Stimulated activated CD8-positive, alpha-beta memory T cell treated with anti-CD3 and anti-CD28 coated beads, Interleukin-12 subunit alpha, Interleukin-12 subunit beta, amount 100 ng/mL, for 4 hours (primary cell): ENCODE data around the gene JSRP1.

Experiments used
- DNase-seq: peaks from one replicate; pipeline ENCODE4 v3.0.0-alpha.2; 2020; ENCODE audit warnings: low read depth

Gene JSRP1

GRCh38 chr19:2255982-2256685 lies at the start of gene JSRP1:
Gene JSRP1 (minus strand): TSS chr19:2256417. CDS start chr19:2255314, 1,103 bp downstream.
- no peak for DNase-seq

- DNase-seq, result no peak
Measured at GRCh38 chr19:2305452-2306280, 49.4 kb upstream of the JSRP1 start.

GRCh38 chr19:2303211-2303798 lies 47.1 kb upstream of the JSRP1 start:
- no peak for DNase-seq

- no peak for DNase-seq
Measured at GRCh38 chr19:2302319-2303210, 46.3 kb upstream of the JSRP1 start.

- DNase-seq, result no peak
Measured at GRCh38 chr19:2300533-2300932, 44.3 kb upstream of the JSRP1 start.

- DNase-seq, result no peak
Measured at GRCh38 chr19:2296141-2296540, 39.9 kb upstream of the JSRP1 start.

- DNase-seq, result no peak
Measured at GRCh38 chr19:2294687-2295335, 38.6 kb upstream of the JSRP1 start.

- no peak for DNase-seq
Measured at GRCh38 chr19:2291185-2291751, 35.1 kb upstream of the JSRP1 start.

- no peak for DNase-seq
Measured at GRCh38 chr19:2290441-2291184, 34.4 kb upstream of the JSRP1 start.

- no peak for DNase-seq
Measured at GRCh38 chr19:2289714-2290435, 33.7 kb upstream of the JSRP1 start.

- no peak for DNase-seq
Measured at GRCh38 chr19:2288818-2289713, 32.8 kb upstream of the JSRP1 start.

- no peak for DNase-seq
Measured at GRCh38 chr19:2288338-2288817, 32.2 kb upstream of the JSRP1 start.

GRCh38 chr19:2287585-2288337 lies 31.5 kb upstream of the JSRP1 start:
- no peak for DNase-seq

- DNase-seq, result no peak
Measured at GRCh38 chr19:2286402-2287140, 30.4 kb upstream of the JSRP1 start.

- no peak for DNase-seq
Measured at GRCh38 chr19:2283835-2284507, 27.8 kb upstream of the JSRP1 start.

- no peak for DNase-seq
Measured at GRCh38 chr19:2282862-2283237, 26.6 kb upstream of the JSRP1 start.
